Skeletal muscle tissue (tissue), 4 donors: ENCODE measurements around the gene EVA1A. TPM values are rescaled to one million over a fixed set of nuclear protein-coding genes. Genes with fewer than 3 reads are reported as not detected.

Experiments used
- H3K27ac ChIP-seq: one replicate; pipeline ENCODE4 v1.7.0; 2013; ENCODE audit warnings: mild to moderate bottlenecking, low read depth, low read length, inconsistent platforms
- H3K27me3 ChIP-seq, 3 donors: one replicate each; pipeline ENCODE4 v1.7.0; 2013; ENCODE audit warnings: low read length in 3 of 3; ENCODE audit not compliant: control insufficient read depth in 3 of 3, insufficient read depth in 3 of 3
- H3K36me3 ChIP-seq, 3 donors: one replicate each; pipeline ENCODE4 v1.7.0; 2013; ENCODE audit warnings: low read length in 3 of 3; ENCODE audit not compliant: control insufficient read depth in 3 of 3, insufficient read depth in 3 of 3
- H3K4me1 ChIP-seq, 3 donors: one replicate each; pipeline ENCODE4 v1.7.0; 2013; ENCODE audit warnings: low read length in 3 of 3, mild to moderate bottlenecking in 3 of 3; ENCODE audit not compliant: control insufficient read depth in 3 of 3, insufficient read depth in 3 of 3
- H3K4me3 ChIP-seq, 3 donors: one replicate each; pipeline ENCODE4 v1.7.0; 2013; ENCODE audit warnings: low read length in 3 of 3
- H3K9ac ChIP-seq, 3 donors: one replicate each; pipeline ENCODE4 v1.7.0; 2013; ENCODE audit warnings: low read length in 3 of 3, mild to moderate bottlenecking in 3 of 3, moderate library complexity in 2 of 3, low read depth in 1 of 3
- H3K9me3 ChIP-seq, 3 donors: one replicate each; pipeline ENCODE4 v1.7.0; 2013; ENCODE audit warnings: low read length in 3 of 3; ENCODE audit not compliant: control insufficient read depth in 3 of 3
- total RNA-seq: library from RNA; depleted of rRNA; stranded (reverse); fragments of >200 nt; gene quantifications from one replicate; pipeline ENCODE4 v1.2.3, GENCODE V29; 2014
- donor health status: Osteomylitis.

The EVA1A gene
- total RNA-seq, 1 donor from 2014 or later = 6.3 TPM

DNA sequence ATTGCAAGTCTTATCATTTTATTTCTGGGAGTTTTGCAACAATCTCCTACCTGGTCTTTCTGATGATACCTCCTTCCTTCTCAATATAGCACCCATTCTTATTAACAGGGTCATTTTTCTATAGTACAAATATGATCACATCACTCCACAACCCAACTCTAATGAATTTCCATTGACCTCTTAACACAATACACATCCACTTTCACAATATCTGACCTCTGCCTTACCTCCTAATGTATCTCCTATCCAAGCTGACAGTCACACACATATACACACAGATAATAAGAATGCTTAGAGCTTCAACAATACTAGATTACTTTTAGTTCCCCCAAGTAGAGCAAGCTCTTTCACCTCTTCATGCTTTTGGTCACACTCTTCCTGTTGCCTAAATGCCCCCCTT lies 40.9 kb downstream of the EVA1A start:
- Histone ChIP-seq H3K27ac (no peak overlapping the region), H3K27me3 (no peaks in the 10 kb centered on the region), H3K9ac (no peak overlapping the region), H3K9me3 (no peaks in the 10 kb centered on the region), H3K4me1 (no peaks in the 10 kb centered on the region), H3K36me3 (no peaks in the 10 kb centered on the region), H3K4me3 (no peak overlapping the region)

DNA sequence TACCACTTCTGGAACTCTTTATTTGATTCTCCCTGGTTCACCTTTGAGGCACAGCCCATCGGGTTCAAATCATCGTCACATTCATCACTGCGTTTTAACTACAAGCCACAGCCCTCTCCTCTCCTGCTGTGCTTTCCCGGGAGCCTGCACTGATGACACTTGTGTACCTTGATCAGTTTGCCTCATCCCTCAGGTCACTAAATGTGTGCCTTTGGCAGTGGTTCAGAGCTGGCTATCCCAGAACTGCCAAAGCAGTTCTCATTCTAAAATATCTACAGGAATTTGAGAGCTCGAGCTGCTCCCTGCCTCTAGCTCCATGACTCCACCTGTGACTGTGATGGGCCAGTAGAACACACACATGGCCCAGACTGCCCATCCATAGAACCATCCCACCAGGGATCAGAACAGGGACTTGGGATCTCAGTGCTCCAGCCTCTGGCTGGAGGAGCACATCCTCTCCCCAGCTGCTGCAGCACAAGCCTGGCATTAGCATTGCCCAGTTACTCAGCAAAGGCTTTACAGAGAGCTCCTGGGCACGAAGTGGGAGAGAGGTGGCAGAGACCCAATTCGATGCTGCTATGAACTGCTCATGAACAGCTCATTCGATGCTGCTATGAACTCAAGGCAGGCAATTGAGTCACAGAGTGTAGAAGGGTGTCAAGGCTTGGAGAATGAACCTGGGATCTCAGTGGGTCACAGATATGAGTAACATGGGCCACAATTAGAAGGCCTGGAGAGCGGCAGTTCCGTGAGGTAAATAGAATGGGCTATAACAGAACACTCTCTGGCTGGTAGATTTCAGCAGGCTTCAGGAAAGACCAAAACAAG lies 41.9 kb downstream of the EVA1A start:
- H3K9ac ChIP-seq = no peak overlapping the region
- no peaks in the 10 kb centered on the region for H3K27me3 ChIP-seq
- no peaks in the 10 kb centered on the region for H3K4me1 ChIP-seq
- H3K27ac ChIP-seq = no peak overlapping the region
- H3K9me3 ChIP-seq = no peaks in the 10 kb centered on the region
- H3K4me3 ChIP-seq = no peak overlapping the region
- H3K36me3 ChIP-seq = no peaks in the 10 kb centered on the region

- Histone ChIP-seq H3K9me3 (peaks cover 0 to under 1% (median 0%) of the 10 kb centered on the region in 3 donors), H3K27me3 (no peaks in the 10 kb centered on the region), H3K4me1 (no peaks in the 10 kb centered on the region), H3K36me3 (no peaks in the 10 kb centered on the region), H3K9ac (no peak overlapping the region), H3K4me3 (no peak overlapping the region), H3K27ac (no peak overlapping the region)
These were observed 43.0 kb downstream of the EVA1A start for GRCh38 chr2:75517547-75518230.

DNA sequence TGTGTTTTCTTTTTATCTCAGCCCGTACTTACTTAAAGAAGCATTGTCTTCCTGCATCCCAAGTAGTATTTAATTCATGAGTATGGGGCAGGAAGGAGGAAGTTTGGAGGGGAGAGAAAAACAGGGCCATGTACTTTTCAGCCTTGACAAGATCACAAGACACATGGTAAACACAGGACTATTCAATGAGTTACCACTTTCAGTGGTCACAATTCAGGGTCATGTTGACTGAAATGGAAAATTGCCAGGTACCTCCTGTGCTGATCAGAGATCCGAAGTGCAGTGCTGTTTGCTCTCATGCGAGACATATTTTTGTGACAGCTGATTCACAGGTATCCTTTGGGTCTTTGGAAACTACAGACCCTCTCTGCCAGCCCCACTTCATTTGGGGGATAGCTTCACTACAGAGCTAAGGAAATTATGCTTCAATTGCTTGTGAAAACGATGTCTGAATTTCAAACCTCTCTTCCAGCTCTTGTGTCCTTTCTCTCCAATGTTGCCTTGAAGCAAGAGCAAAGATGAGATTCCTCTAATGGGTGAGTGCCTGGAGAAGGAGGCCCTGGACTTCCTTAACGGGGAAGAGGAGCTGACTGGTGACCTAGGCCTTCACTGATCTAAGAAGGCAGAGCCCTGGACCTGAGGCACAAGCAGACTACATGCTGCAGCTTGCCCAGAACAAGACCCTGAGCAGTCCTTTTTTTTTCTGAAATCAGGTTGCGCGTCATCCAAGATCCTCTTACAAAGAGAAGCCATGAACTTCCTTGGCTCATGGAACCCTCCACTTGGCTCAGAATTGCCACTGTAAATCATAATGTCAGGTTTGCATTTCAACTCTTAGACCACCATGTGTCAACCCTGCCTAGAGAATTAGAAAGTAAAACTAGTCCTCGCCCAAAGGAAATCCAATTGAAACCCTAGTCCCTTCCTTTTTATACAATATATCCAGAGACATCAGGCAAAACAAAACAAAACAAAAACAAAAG lies 44.1 kb downstream of the EVA1A start:
- Histone ChIP-seq H3K4me1 (no peaks in the 10 kb centered on the region), H3K9me3 (peaks cover 0 to 4% (median 4%) of the 10 kb centered on the region in 3 donors), H3K9ac (no peak overlapping the region), H3K27ac (no peak overlapping the region), H3K27me3 (no peaks in the 10 kb centered on the region), H3K36me3 (no peaks in the 10 kb centered on the region), H3K4me3 (no peak overlapping the region)

DNA sequence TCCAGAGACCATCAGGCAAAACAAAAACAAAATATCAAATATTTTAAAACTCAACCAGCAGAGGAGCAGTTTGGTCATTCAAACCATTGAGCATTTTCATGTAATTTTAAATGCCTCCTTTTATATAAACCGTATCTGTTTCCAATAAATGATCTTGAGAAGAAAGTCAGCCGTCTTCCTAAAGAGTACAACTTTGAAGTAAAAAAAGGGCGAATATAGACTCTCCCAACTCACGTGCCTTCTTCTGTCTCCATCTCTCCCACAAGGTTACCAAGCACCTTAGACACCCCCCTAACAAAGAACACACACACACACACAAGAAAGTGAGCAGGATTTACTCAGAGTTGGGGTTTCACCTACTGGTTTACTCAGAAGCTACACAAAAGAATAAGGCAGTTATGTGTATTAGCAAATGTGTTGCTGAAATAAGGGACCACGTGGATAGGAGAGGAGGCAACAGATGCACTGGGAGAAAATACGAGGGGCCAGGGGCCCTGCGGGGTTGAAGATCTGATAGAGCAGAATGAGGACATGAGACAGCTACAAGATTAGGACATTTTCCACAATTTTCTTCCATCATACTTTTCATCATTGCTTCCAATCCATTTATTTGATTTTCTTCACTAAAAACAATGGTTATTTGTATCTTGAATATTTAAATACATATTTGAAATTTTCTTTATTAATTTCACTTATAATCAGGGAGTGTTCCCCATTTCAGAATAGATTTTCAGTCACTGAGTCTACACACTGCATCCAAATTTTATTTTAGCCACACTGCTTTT lies 45.0 kb downstream of the EVA1A start:
- no peak overlapping the region for H3K9ac ChIP-seq
- H3K4me3 ChIP-seq = no peak overlapping the region
- peaks cover 0 to 4% (median 4%) of the 10 kb centered on the region in 3 donors for H3K9me3 ChIP-seq
- H3K27ac ChIP-seq = no peak overlapping the region
- H3K36me3 ChIP-seq = no peaks in the 10 kb centered on the region
- H3K4me1 ChIP-seq = no peaks in the 10 kb centered on the region
- no peaks in the 10 kb centered on the region for H3K27me3 ChIP-seq

DNA sequence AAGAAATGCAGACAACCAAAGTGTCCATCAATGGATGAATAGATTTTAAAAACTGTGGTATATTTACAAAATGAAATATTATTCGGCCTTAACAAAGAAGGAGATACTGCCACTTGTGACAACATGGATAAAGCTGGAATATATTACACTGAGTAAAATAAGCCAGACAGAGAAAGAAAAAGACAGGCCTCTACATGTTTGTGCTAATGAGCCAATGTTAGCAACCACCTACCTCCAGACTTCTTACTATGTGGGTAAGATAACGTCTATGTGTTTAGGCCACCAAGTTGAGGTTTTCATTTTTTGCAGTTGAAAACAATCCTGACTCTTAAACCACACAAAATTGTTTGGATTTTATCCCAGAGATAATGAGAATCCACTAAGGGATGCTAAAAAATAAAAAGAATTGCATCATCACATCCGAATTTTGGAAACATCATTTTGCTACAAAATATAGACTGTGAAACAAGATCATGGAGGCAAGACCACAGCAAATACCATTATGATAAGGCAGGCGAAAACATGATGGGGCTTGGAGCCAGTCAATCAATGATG lies 47.0 kb downstream of the EVA1A start:
- no peaks in the 10 kb centered on the region for H3K27me3 ChIP-seq

GRCh38 chr2:75512455-75513212 lies 48.1 kb downstream of the EVA1A start:
- no peak overlapping the region for H3K9ac ChIP-seq
- H3K4me1 ChIP-seq = no peaks in the 10 kb centered on the region
- peaks cover 0 to 4% (median 4%) of the 10 kb centered on the region in 3 donors for H3K9me3 ChIP-seq
- H3K27me3 ChIP-seq = no peaks in the 10 kb centered on the region
- H3K4me3 ChIP-seq = no peak overlapping the region
- no peak overlapping the region for H3K27ac ChIP-seq
- no peaks in the 10 kb centered on the region for H3K36me3 ChIP-seq

More for the DNA sequence above, 47.0 kb downstream of the EVA1A start:
- no peak overlapping the region for H3K27ac ChIP-seq
- peaks cover 0 to 4% (median 4%) of the 10 kb centered on the region in 3 donors for H3K9me3 ChIP-seq
- no peaks in the 10 kb centered on the region for H3K4me1 ChIP-seq
- H3K4me3 ChIP-seq = no peak overlapping the region
- no peak overlapping the region for H3K9ac ChIP-seq
- H3K36me3 ChIP-seq = no peaks in the 10 kb centered on the region

DNA sequence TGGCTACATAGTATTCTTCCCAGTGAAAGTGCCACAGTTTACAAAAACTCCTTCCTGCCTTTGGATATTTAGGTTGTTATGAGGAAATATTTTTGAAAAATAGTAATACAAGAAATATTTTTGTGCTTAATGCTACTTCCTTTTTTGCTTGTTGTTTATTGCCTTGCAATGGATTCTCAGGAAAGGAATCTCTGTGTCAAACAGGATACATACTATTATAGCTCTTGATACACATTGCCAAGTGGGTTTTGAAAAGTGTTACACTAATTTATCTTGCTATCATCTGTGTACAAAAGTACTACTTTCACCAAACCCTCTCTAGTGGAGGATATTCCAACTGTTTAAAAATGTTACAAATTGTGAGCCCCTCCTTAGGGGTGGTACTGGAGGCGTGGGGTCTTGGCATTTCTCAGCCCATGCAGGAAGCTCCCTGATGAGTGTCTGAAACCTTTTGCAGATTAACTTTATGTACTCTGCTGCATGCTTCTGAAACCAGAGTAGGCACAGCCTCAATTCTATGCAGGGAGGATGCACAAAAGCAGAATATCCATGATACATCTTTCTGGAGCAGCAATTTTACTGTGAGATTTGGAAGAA lies 54.5 kb downstream of the EVA1A start:
- no peaks in the 10 kb centered on the region for H3K4me1 ChIP-seq
- H3K9ac ChIP-seq = no peak overlapping the region
- no peak overlapping the region for H3K4me3 ChIP-seq
- no peak overlapping the region for H3K27ac ChIP-seq
- no peaks in the 10 kb centered on the region for H3K27me3 ChIP-seq
- H3K9me3 ChIP-seq = no peaks in the 10 kb centered on the region
- no peaks in the 10 kb centered on the region for H3K36me3 ChIP-seq
